Activated CD4-positive, CD25-positive, alpha-beta regulatory T cell treated with anti-CD3 and anti-CD28 coated beads, Interleukin-2, amount 50 U/mL, for 24 hours (primary cell): Measurements from ENCODE around the gene ITPR1.

Experiments used
- ATAC-seq, 2 donors: fragments of 150-1000 bp; cut with Tn5 transposase; one replicate each; pipeline ENCODE4 v1.10.0; 2021; ENCODE audit warnings: mild to moderate bottlenecking in 1 of 2, moderate library complexity in 1 of 2

Gene ITPR1

GRCh38 chr3:4534906-4535305 lies 41.8 kb downstream of the ITPR1 start:
- ATAC-seq: no peak

GRCh38 chr3:4536260-4536659 lies 43.1 kb downstream of the ITPR1 start:
- no peak for ATAC-seq

- ATAC-seq: no peak
Observed at GRCh38 chr3:4540267-4540666, 47.1 kb downstream of the ITPR1 start.

- ATAC-seq: no peak
Observed at GRCh38 chr3:4543110-4543509, 50.0 kb downstream of the ITPR1 start.

GRCh38 chr3:4546346-4547178 lies 53.4 kb downstream of the ITPR1 start:
- ATAC-seq: no peak

GRCh38 chr3:4547799-4548198 lies 54.7 kb downstream of the ITPR1 start:
- no peak for ATAC-seq

GRCh38 chr3:4548356-4548755 lies 55.2 kb downstream of the ITPR1 start:
- no peak for ATAC-seq

GRCh38 chr3:4548780-4549179 lies 55.6 kb downstream of the ITPR1 start:
- no peak for ATAC-seq

- no peak for ATAC-seq
Observed at GRCh38 chr3:4549896-4550295, 56.7 kb downstream of the ITPR1 start.

GRCh38 chr3:4551051-4551711 lies 58.0 kb downstream of the ITPR1 start:
- ATAC-seq: no peak

- ATAC-seq: no peak
Observed at GRCh38 chr3:4551794-4552442, 58.8 kb downstream of the ITPR1 start.

- no peak for ATAC-seq
Observed at GRCh38 chr3:4552811-4553210, 59.7 kb downstream of the ITPR1 start.

GRCh38 chr3:4561661-4562060 lies 68.5 kb downstream of the ITPR1 start:
- no peak for ATAC-seq

- no peak for ATAC-seq
Observed at GRCh38 chr3:4562595-4562994, 69.4 kb downstream of the ITPR1 start.

GRCh38 chr3:4564270-4564669 lies 71.1 kb downstream of the ITPR1 start:
- ATAC-seq: no peak

GRCh38 chr3:4564928-4565586 lies 71.9 kb downstream of the ITPR1 start:
- no peak for ATAC-seq

- no peak for ATAC-seq
Observed at GRCh38 chr3:4565809-4566501, 72.8 kb downstream of the ITPR1 start.

- no peak for ATAC-seq
Observed at GRCh38 chr3:4568841-4569240, 75.7 kb downstream of the ITPR1 start.

GRCh38 chr3:4570840-4571621 lies 77.9 kb downstream of the ITPR1 start:
- peak in 1 of 2 donors; percentile 62 for ATAC-seq

- no peak for ATAC-seq
Observed at GRCh38 chr3:4571690-4572334, 78.7 kb downstream of the ITPR1 start.

GRCh38 chr3:4573153-4573552 lies 80.0 kb downstream of the ITPR1 start:
- ATAC-seq: no peak
